Activated CD8-positive, alpha-beta memory T cell treated with anti-CD3 and anti-CD28 coated beads for 4 hours (primary cell): ENCODE measurements around the gene IL12A.

Source experiments
- DNase-seq, 2 donors: peaks; one replicate each; pipeline ENCODE4 v3.0.0-alpha.2; 2020; ENCODE audit warnings: low read depth in 2 of 2

IL12A gene

DNA sequence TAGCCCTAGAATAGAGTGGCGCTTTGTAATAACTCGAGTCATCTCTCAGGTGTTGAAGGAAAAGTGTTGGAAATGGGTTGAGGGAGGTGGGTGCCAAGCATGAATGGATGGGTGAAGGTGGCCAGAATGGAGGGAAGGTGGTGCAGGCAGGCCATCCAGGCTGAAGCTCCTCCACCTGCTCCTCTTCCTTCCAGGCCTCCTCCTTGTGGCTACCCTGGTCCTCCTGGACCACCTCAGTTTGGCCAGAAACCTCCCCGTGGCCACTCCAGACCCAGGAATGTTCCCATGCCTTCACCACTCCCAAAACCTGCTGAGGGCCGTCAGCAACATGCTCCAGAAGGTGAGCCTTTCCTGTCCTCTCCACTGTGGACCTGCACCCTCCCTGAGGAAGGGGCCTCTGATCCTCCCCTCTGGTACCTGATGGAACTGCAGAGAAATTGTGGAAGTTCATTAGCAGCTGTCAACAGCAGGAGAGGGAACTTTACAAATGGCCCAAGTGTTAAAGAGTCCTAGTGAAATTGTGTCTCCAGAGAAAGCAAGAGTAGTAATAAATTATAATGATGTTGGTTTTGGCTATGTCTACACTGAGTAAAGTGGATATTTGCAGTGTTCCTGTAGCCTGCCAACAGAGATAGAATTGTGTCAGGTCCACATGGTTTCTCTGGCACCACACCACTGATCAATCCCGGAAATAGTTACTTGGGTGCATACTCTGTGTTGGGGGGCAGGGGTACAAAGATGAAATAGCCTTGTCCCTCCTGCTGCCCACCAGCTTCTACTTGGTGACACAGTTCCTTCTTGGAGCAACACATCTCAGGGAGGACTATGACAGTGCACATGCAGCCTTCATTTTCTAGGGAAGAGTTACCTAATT lies 1.6 kb downstream of the IL12A start:
- DNase-seq, result no peak

DNA sequence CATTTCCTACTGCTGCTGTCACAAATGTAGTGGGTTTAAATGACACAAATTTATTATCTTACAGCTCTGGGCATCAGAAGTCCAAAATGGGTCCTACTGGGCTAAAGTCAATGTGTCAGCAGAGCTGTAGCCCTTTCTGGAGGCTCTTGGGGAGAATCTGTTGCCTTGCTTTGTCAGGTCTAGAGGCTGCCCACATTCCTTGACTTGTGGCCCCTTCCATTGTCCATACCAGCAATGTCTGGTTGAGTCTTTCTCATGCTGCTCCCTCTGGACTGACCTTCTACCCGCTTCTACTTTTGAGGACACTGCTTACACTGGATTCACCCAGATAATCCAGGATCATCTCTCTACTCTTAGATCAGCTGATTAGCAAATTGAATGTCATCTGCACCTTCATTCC lies 3.0 kb downstream of the IL12A start:
- DNase-seq, result no peak

DNA sequence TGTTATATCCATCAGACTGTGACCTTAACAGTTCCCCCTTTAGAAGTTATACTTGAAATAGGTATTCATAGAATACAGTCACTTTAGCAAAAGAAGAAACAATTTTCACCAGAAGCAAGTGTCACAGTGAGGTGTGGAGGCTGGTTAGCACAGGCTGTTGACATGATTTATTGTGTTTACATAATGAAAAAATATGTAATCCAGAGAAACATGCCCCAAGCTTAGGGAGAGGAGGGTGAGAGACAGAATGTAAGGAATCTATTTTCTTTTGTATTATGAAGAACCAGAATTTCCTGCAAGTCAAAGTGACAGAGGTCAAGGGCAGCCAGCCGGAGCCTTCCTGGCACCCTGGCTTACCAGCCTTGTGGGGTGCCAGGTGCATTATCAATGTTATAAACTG lies 4.0 kb downstream of the IL12A start:
- no peak for DNase-seq

DNA sequence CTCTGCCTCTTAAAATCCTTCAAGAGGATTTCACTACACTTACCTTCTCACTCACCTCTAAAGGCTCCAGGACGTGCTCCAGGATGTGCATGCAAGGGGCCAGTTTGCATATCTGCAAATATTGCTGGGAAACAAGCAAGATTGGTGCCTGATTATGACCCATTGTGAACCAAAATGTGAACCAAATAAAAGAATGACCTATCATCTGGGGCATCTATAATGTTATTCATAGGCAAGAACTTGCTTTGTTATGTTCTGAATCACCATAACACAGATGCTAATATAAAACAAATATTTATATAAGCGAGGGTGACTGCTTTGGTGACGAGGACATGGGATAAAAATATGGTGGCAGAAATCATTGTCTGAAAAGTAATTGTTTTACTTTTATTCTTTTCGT lies 5.5 kb downstream of the IL12A start:
- DNase-seq, result no peak

DNA sequence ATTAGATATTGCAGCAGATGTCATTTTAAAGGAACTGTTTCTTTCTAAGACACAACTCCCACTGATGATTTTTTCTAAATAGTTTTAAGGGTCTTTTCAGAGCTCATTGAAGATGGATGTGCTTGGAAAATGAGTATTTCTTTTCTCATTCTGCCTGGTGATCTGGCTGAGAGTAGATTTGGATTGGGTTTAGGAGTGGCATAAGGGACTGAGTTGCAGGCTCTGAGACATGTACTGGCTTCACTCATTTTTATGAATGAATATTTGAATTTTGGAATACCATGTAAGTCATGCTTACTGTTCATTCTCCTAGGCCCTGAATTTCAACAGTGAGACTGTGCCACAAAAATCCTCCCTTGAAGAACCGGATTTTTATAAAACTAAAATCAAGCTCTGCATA lies 6.5 kb downstream of the IL12A start:
- DNase-seq, result no peak

- no peak for DNase-seq
Measured at GRCh38 chr3:159996018-159996417, 7.4 kb downstream of the IL12A start.

- no peak for DNase-seq
Measured at GRCh38 chr3:159996959-159997358, 8.3 kb downstream of the IL12A start.

GRCh38 chr3:160001148-160001760 lies 12.6 kb downstream of the IL12A start:
- no peak for DNase-seq

DNA sequence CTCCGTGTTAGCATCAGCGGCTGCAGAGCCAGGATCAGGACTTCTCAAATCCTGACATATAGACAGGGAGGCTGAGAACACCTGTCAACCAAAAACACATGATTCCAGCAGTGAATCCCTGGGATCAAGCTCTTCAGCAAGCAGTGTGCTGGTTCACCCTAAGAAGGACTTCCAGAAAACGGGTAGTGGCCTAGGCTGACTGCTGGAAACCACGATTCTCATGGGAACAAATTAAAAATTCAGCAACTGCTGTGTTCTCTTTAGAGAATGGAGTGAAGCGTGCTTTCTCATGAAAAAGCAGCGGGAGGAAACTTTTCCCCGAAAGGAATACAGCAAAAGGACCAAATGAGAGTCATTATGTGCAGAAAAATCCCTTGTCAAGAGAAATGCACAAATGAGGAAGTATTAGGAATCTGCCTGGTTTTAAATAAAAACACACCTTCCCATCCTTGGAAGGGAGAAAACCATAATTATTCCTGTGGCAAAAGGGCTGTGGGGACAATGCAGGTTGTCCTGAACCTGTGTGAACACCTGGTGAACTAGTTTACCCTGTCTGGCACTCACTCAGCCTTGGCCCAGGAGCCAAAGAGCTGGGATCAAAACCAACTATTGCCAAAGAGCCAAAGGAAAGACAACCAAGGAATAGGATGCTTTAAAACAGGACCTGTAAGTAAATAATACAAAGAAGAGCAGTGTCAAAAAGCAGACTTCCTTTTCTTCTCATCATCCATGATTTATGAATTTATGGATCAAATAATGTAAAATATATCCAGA lies 13.4 kb downstream of the IL12A start:
- no peak for DNase-seq

- DNase-seq, result no peak
Measured at GRCh38 chr3:160003520-160004128, 15.0 kb downstream of the IL12A start.

DNA sequence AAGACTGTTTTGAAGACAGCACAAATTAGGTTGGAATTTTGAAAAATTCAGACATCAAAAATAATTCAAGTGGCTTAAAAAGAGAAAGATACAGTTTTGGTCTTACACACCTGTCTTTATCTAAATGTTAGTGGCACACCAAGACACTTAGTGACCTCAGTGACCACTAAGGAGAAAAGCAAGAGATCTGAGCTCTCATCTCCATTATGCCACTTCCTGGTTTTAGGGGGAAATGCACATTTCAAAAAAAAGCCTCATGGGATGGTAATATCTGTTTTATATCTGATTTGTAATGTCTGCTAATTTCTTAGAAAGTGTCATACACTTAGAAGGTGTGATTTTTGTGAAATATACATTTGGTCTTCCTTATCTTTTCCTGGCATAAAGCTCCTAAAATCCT lies 16.4 kb downstream of the IL12A start:
- no peak for DNase-seq

DNA sequence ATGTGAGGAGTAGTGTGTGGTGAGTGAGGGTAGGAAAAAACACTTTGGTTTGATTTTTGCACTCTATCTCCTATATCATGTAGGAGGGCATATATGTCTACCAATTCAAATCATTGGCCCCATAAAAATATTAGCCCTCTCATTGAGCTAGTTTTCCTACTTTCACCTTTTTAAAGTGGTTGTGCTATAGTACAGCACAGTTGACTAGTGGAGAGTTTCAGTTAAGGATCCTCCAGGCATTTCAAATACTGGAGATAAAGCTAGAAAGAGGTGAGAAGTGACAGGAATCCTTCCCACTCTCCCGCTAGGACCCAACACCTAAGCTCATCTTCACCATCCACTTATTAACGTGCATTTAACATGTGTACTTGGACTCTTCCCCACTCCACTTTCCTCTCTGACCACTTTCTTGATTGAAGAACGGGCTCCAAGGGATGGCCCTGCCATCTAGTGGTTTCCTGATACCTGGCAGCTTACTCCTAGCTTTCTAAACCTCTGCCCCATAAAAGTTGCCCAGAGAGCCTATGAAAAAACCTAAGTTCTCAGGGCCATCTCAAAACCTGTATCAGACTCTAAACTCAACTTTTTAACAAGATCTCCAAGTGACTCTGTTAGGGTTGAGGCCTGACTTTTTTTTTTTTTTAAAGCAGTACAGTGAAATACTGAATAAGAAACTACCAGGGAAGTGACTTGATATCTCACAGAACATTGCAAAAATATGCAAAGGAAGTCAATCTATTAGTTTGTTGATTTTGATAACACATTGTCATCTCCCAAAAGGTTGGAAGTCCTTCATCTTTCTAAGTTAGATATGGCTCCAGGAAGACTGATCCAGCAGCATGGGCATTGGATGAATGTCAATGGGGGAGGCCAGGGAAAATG lies 17.9 kb downstream of the IL12A start:
- no peak for DNase-seq

DNA sequence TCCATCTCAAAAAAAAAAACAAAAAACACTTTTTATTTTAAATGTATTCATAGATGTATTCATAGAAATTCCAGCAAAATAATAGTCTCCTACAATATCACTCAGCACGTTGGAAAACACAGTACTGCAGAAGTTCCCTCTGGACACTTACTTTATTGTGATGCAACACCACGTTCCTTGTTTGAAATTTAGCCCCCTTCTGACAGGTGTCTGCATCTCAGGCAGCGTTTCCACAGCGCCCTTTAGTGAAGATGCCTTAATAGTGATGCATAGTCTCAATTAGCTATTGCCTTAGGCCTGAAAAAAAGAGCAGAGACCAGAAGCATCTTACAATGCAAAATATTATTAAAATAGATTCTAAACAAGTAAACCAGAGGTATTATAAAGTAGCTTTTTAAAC lies 20.3 kb downstream of the IL12A start:
- DNase-seq, result no peak

GRCh38 chr3:160009525-160009924 lies 20.9 kb downstream of the IL12A start:
- DNase-seq, result no peak

DNA sequence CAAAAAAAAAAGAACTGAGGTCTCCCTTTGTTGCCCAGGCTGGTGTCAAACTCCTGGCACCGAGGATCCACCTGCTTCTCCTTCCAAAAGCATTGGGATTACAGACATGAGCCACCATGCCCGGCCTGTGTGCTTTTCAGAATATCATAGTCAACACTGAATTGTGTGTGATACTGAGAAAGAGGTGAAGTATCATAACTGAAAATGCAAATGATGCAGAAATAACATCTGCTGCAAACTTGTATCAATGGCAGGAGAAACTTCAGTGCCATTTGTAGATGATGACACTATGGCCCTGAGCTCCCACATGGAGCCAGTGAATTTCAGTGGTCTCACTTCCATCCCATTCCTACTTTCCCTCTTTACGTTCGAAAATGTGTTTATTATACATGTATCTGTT lies 21.9 kb downstream of the IL12A start:
- no peak for DNase-seq

DNA sequence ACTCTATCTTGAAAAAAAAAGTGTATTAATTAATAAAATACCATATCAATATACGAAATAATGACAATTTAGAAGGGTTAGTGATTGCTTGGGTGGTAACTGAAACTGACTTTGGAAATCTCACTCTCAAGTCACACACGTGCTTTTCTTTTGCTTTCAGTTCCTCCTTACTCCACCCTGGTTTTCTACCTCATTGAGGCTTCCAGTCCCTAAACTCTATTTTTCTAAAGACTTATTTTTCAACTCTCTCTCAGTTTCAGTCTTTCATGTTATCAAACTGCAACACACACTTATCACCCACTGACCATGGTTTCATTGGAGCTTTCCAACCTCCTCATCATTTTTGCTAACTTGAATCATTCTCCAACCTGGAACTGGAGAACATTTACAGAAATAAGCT lies 23.5 kb downstream of the IL12A start:
- no peak for DNase-seq

- no peak for DNase-seq
Measured at GRCh38 chr3:160016972-160017371, 28.3 kb downstream of the IL12A start.

DNA sequence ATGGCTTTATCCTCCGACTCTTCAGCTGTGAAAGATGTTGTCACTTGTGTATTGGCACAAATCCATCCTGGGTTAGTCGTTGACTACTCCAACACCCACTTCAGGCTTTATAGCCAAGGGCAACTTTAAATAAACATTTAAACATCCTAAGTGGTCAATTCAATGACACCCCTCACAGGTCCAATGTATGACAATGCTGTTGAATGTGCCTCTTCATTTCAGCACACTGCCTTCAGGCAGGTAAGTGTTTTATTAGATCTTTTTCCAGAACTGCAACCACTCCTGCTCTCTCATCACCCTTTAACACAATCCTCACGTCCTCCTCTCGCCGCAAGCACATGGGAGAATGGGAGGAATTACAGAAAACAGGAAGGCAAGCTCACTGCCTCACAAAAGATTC lies 30.3 kb downstream of the IL12A start:
- no peak for DNase-seq

DNA sequence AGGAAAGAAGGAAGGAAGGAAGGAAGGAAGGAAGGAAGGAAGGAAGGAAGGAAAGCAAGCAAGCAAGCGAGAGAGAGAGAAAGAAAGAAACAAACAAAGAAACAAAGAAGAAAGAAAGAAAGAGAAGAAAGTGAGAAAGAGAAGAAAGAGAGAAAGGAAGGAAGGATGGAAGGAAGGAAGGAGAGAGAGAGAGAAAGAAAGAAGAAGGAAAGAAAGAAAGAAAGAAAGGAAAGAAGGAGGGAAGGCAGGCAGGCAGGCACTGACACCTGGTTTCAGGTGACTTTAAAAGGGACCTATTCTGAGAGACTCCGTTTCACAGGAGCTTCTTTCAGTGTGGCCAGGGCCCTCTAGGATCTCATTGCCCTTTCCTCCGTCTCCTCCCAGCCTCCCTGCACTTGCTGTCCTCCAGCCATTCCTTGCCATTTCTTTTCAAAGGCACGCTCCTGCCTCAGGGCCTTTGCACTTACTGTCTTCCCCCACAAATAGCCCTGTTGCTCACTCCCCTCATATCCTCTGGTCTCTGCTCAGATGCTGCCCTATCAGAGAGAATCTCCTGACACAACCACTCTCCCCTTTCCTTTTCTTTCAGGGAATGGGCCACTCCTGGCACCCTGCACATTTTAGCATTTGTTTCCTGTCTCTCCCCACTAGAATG lies 31.5 kb downstream of the IL12A start:
- DNase-seq, result no peak

GRCh38 chr3:160022068-160022467 lies 33.4 kb downstream of the IL12A start:
- no peak for DNase-seq

- DNase-seq, result no peak
Measured at GRCh38 chr3:160023476-160023875, 34.8 kb downstream of the IL12A start.
